Gastroesophageal sphincter (tissue), 4 donors: ENCODE data around the gene AHRR. TPM values are rescaled to one million over a fixed set of nuclear protein-coding genes. Genes with fewer than 3 reads are reported as not detected.

Experiments
- ATAC-seq: fragments of 150-250 bp; one replicate; pipeline ENCODE4 v1.9.1; 2016; ENCODE audit warnings: mild to moderate bottlenecking, moderate library complexity
- H3K27ac ChIP-seq, 4 donors: fragments of 200-600 bp; sonication (generic) in 3 of 4; 1 replicate in 3 of 4; 2 replicates in 1 of 4; pipeline ENCODE4 v1.5.1; 2016 to 2019
- H3K27me3 ChIP-seq: fragments of 200-600 bp; sonication (generic); one replicate; pipeline ENCODE4 v1.5.1; 2019
- H3K36me3 ChIP-seq, 2 donors: fragments of 200-600 bp; sonication (generic); one replicate each; pipeline ENCODE4 v1.5.1; 2019; ENCODE audit warnings: control low read depth in 1 of 2
- H3K4me1 ChIP-seq, 3 donors: fragments of 200-600 bp; sonication (generic); 1 replicate in 2 of 3; 2 replicates in 1 of 3; pipeline ENCODE4 v1.5.1; 2016 to 2019; ENCODE audit warnings: control low read depth in 2 of 3
- H3K4me3 ChIP-seq, 2 donors: fragments of 200-600 bp; sonication (generic); one replicate each; pipeline ENCODE4 v1.5.1; 2019; ENCODE audit warnings: mild to moderate bottlenecking in 1 of 2, moderate library complexity in 1 of 2
- H3K9me3 ChIP-seq, 3 donors: fragments of 200-600 bp; sonication (generic); one replicate each; pipeline ENCODE4 v1.5.1; 2017 to 2019; ENCODE audit warnings: control low read depth in 2 of 3
- EP300 ChIP-seq: sonication (generic); formaldehyde crosslinking; IDR thresholded peaks from one replicate; pipeline ENCODE4 v1.6.1; 2017; ENCODE audit warnings: antibody characterized with exemption, mild to moderate bottlenecking
- POLR2A ChIP-seq, 2 donors: fragments of 450-650 bp; IDR thresholded peaks; one replicate each; pipeline ENCODE4 v1.6.1; 2017; ENCODE audit warnings: antibody characterized with exemption in 2 of 2, mild to moderate bottlenecking in 2 of 2, moderate library complexity in 1 of 2
- POLR2AphosphoS5 ChIP-seq: sonication (generic); formaldehyde crosslinking; IDR thresholded peaks from one replicate; pipeline ENCODE4 v1.6.1; 2017; ENCODE audit warnings: antibody characterized with exemption
- WGBS, 2 donors: methylation state at CpG; one replicate each; pipeline ENCODE4 v1.1.5; 2018; ENCODE audit warnings: low coverage in 1 of 2; 5-methylcytosine and 5-hydroxymethylcytosine counted together
- total RNA-seq, 4 donors: library from RNA; depleted of rRNA; stranded (reverse); fragments of >200 nt; gene quantifications; one replicate each; pipeline ENCODE4 v1.1.0, GENCODE V29; 2016
- TF ChIP-seq, protein P1 (sequence below), 4 experiments: fragments of 200-600 bp in 2 of 4; fragments of 450-650 bp in 2 of 4; sonication (generic) in 1 of 4; IDR thresholded peaks; one replicate each; pipeline ENCODE4 v1.5.1; 2017 to 2019; ENCODE audit warnings: antibody characterized with exemption in 4 of 4, mild to moderate bottlenecking in 2 of 4, moderate library complexity in 2 of 4

Gene AHRR
- total RNA-seq, 4 donors from 2014 or later: 0.15 to 1.7 (median 0.45) TPM

DNA sequence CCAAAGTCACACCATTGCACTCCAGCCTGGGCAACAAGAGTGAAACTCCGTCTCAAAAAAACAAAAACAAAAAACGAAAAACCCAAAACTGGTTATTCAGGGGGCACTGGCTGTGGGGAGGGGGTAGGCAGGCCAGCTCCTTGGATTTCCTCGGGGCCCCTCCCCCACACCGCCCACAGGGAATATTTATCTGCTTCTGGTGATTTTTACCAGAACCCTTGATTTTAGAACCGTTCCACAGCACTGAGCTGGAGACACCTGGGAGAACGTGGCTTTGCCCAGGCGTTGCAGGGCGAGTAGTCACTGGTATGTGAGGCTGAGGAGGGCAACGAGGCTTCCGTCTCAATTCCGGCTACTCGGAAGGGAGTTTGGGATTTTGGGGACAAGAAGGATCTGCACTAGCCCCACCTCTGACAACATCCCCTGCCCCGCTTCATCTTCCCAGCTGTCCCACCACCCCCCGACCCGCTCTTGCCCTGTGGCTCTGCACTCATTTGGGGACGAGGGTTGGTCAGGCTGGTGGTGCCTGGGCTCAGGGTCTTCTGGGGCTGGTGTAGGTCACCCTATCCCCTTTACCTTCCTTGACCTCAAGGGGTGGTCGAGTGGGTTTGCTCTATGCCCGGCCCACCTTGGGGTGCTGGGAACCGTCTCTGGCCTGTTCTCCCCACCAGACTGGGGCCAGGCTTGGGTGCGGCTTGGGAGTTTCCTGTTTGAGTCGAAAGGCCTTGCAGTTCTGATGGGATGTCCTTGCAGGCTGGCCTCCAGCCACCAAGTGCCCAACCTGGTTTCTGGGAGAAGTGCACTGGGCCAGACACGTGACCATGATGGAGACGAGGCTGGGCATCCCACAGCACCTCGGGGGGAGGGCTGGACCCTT, 3.5 kb downstream of the AHRR start:
- Histone ChIP-seq H3K27me3 (peaks cover 67% of the 10 kb centered on the region), H3K4me1 (peaks cover 0 to 27% (median 16%) of the 10 kb centered on the region in 3 donors), H3K36me3 (no peaks in the 10 kb centered on the region), H3K4me3 (no peak overlapping the region), H3K27ac (no peak overlapping the region), H3K9me3 (no peaks in the 10 kb centered on the region)
- TF ChIP-seq EP300 (no peak), POLR2AphosphoS5 (no peak), POLR2A (IDR thresholded peaks at IDR 0.05) (no peak)
- TF ChIP-seq, protein P1, sequence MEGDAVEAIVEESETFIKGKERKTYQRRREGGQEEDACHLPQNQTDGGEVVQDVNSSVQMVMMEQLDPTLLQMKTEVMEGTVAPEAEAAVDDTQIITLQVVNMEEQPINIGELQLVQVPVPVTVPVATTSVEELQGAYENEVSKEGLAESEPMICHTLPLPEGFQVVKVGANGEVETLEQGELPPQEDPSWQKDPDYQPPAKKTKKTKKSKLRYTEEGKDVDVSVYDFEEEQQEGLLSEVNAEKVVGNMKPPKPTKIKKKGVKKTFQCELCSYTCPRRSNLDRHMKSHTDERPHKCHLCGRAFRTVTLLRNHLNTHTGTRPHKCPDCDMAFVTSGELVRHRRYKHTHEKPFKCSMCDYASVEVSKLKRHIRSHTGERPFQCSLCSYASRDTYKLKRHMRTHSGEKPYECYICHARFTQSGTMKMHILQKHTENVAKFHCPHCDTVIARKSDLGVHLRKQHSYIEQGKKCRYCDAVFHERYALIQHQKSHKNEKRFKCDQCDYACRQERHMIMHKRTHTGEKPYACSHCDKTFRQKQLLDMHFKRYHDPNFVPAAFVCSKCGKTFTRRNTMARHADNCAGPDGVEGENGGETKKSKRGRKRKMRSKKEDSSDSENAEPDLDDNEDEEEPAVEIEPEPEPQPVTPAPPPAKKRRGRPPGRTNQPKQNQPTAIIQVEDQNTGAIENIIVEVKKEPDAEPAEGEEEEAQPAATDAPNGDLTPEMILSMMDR (IDR thresholded peaks at IDR 0.05): no peak
- ATAC-seq: no peak
- 79 to 88% methylated on average over 7 to 14 of the region's 24 CpGs for WGBS, 2 donors

DNA sequence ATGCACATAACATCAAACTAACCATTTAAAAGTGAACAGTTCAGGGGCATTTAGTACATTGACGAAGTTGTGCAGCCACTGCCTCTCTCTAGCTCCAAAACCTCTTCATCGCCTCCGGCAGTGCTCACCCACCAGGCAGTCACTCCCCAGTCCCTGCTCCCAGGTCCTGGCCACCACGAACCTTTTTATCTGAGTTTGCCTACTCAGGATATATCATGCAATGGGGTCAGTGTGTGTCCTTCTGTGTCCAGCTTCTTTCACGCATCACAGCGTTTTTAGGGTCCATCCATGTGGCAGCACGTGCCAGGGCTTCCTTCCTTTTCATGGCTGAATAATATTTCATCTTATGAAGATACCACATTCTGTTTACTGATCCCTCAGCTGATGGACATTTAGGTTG, 4.6 kb downstream of the AHRR start:
- ATAC-seq: no peak
- Histone ChIP-seq H3K27ac (no peak overlapping the region), H3K27me3 (peaks cover 56% of the 10 kb centered on the region), H3K4me1 (peaks cover 0 to 17% (median 10%) of the 10 kb centered on the region in 3 donors), H3K9me3 (no peaks in the 10 kb centered on the region), H3K36me3 (no peaks in the 10 kb centered on the region), H3K4me3 (no peak overlapping the region)
- TF ChIP-seq EP300: no peak
- TF ChIP-seq POLR2AphosphoS5: no peak
- TF ChIP-seq POLR2A (IDR thresholded peaks at IDR 0.05): no peak
- TF ChIP-seq, protein P1 (IDR thresholded peaks at IDR 0.05): no peak
- WGBS, 2 donors: 83 to 90% methylated on average over 5 to 7 of the region's 7 CpGs

DNA sequence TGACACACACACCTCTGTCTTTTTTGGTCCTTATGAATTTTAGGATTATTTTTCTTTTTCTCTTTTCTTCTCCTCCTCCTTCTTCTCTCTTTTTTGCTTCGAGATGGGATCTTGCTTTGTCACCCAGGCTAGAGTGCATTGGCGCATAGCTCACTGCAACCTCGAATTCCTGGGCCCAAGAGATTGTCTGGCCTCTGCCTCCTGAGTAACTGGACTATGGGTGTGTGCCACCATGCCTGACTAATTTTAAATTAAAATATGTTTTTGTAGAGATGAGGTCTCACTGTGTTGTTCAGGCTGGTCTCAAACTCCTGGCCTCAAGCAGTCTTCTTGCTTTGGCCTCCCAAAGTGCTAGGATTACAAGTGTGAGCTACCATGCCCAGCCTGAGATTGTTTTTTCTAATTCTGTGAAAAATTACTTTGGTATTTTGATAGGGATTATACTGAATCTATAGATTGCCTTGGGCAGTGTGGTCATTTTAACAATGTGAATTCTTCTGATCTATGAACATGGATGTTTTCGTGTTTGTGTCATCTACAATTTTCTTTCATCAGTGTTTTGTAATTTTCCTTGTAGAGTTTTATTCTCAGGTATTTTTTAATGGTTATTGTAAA, 7.7 kb downstream of the AHRR start:
- 76 to 89% methylated on average over 2 to 4 of the region's 4 CpGs for WGBS, 2 donors
- Histone ChIP-seq H3K27ac (no peak overlapping the region), H3K27me3 (peaks cover 25% of the 10 kb centered on the region), H3K4me1 (no peaks in the 10 kb centered on the region), H3K9me3 (no peaks in the 10 kb centered on the region), H3K36me3 (no peaks in the 10 kb centered on the region), H3K4me3 (no peak overlapping the region)
- no peak for TF ChIP-seq EP300
- no peak for TF ChIP-seq POLR2A (IDR thresholded peaks at IDR 0.05)
- no peak for TF ChIP-seq POLR2AphosphoS5
- TF ChIP-seq, protein P1 (IDR thresholded peaks at IDR 0.05): no peak
- no peak for ATAC-seq

DNA sequence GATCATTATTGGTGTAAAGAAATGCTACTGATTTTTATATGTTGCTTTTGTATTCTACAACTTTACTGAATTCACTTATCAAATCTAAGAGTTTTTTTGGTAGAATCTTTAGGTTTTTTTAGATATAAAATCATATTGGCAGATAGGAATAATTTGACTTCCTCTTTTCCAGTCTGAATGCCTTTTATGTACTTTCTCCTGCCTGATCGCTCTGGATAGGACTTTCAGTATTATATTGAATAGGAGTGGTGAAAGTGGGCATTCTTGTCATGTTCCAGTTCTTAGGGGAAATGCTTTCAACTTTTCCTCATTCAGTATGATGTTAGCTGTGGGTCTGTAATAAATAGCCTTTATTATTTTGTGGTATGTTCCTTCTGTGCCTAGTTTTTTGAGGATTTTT, 8.3 kb downstream of the AHRR start:
- H3K27ac ChIP-seq: no peak overlapping the region
- WGBS, 2 donors: 67 to 78% methylated on average over 1 of the region's 1 CpG
- no peaks in the 10 kb centered on the region for H3K4me1 ChIP-seq
- no peaks in the 10 kb centered on the region for H3K9me3 ChIP-seq
- no peak overlapping the region for H3K4me3 ChIP-seq
- no peak for ATAC-seq
- H3K36me3 ChIP-seq: no peaks in the 10 kb centered on the region
- TF ChIP-seq POLR2A (IDR thresholded peaks at IDR 0.05): no peak
- TF ChIP-seq, protein P1 (IDR thresholded peaks at IDR 0.05): no peak
- TF ChIP-seq EP300: no peak
- TF ChIP-seq POLR2AphosphoS5: no peak
- H3K27me3 ChIP-seq: peaks cover 22% of the 10 kb centered on the region

DNA sequence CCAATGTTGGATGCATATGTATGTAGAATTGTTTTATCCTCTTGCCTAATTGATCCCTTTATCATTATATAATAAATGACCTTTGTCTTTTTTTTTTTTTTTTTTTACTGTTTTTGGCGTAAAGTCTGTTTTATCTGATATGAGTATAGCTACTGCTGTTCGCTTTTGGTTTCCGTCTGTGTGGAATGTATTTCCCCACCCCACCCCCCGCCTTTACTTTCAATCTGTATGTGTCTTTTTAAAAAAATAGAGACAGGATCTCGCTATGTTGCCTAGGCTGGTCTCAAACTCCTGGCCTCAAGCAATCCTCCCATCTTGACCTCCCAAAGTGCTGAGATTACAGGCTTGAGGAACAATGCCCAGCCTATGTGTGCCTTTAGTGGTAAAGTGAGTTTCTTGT, 11.3 kb downstream of the AHRR start:
- no peak for ATAC-seq
- Histone ChIP-seq H3K4me3 (no peak overlapping the region), H3K9me3 (no peaks in the 10 kb centered on the region), H3K27ac (no peak overlapping the region), H3K36me3 (no peaks in the 10 kb centered on the region), H3K4me1 (no peaks in the 10 kb centered on the region), H3K27me3 (peaks cover 14% of the 10 kb centered on the region)
- TF ChIP-seq POLR2AphosphoS5 (no peak), POLR2A (IDR thresholded peaks at IDR 0.05) (no peak), EP300 (no peak)
- TF ChIP-seq, protein P1 (IDR thresholded peaks at IDR 0.05): no peak
- 60 to 100% methylated on average over 2 to 3 of the region's 5 CpGs for WGBS, 2 donors
